Measurements from ENCODE around the gene CACNA1A.
A peak's percentile ranks its signal among the peaks of the same experiment; 100 is the strongest.

CACNA1A gene

DNA sequence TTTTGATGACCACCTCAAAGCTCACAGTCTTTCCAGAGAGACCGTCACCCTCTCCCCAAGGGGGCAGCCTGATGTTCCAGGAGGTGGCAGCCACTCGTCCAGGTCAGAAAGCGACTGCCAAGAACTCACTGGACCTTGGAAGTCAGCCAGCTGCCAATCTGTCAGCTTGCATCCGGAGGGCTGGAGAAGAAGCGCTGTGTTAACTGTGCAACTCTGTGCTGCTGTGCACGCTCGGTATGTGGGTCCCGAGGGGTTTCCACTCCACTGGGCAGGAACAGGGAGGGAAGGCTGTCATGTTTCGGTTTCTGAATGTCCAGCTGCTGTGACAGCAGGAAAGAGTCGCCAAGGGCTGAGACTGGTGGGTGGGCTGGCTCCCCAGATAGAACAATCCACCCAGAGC lies 89.2 kb downstream of the CACNA1A start:
- TF ChIP-seq POLR2A (IDR thresholded peaks at IDR 0.05; ENCODE audit: low read depth, low read length) (no peak), TAF1 (IDR thresholded peaks at IDR 0.05; ENCODE audit: borderline replicate concordance, low read depth, low read length) (no peak), POLR2AphosphoS5 (IDR thresholded peaks at IDR 0.05; ENCODE audit: low read depth, low read length) (no peak)
- DNase-seq (ENCODE audit: insufficient read length) (no peak), FAIRE-seq (peak; percentile 17)

DNA sequence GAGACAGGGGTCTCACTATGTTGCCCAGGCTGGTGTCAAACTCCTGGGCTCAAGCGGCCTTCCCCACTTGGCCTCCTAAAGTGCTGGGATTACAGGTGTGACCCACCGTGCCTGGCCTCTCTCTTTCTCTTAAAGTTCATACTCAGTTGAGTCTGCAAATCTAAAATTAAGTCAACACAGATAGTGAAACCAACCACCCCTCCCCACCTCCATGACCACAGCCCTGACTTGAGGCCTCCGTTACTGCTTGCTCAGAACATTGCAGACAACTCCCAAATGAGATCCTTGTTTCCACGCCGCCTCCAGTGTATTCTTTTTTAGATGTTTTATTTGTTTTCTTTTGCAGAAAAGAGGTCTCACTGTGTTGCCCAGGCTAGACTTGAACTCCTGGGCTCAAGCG lies 94.4 kb downstream of the CACNA1A start:
- FAIRE-seq (no peak), DNase-seq (ENCODE audit: insufficient read length) (no peak)
- no peak for TF ChIP-seq POLR2AphosphoS5 (IDR thresholded peaks at IDR 0.05; ENCODE audit: low read depth, low read length)
- no peak for TF ChIP-seq TAF1 (IDR thresholded peaks at IDR 0.05; ENCODE audit: borderline replicate concordance, low read depth, low read length)
- no peak for TF ChIP-seq POLR2A (IDR thresholded peaks at IDR 0.05; ENCODE audit: low read depth, low read length)

DNA sequence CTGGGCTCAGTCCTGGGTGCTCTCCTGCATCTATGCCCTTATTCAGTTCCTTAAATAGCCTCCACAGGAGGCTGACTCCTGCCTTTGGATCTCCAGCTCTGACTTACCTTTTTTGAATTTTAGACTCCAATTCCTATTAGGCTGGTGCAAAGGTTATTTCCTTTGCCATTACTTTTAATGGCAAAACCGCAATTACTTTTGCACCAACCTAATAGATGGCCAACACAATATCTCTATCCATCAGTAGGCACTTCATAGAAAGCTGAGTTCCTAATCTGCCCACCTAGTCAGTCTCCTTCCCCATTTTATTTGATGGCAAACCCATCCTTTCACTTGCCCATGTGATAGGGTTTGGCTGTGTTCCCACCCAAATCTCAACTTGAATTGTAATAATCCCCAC lies 95.3 kb downstream of the CACNA1A start:
- DNase-seq (ENCODE audit: insufficient read length) (no peak), FAIRE-seq (no peak)
- no peak for TF ChIP-seq POLR2AphosphoS5 (IDR thresholded peaks at IDR 0.05; ENCODE audit: low read depth, low read length)
- no peak for TF ChIP-seq TAF1 (IDR thresholded peaks at IDR 0.05; ENCODE audit: borderline replicate concordance, low read depth, low read length)
- TF ChIP-seq POLR2A (IDR thresholded peaks at IDR 0.05; ENCODE audit: low read depth, low read length), result no peak

DNA sequence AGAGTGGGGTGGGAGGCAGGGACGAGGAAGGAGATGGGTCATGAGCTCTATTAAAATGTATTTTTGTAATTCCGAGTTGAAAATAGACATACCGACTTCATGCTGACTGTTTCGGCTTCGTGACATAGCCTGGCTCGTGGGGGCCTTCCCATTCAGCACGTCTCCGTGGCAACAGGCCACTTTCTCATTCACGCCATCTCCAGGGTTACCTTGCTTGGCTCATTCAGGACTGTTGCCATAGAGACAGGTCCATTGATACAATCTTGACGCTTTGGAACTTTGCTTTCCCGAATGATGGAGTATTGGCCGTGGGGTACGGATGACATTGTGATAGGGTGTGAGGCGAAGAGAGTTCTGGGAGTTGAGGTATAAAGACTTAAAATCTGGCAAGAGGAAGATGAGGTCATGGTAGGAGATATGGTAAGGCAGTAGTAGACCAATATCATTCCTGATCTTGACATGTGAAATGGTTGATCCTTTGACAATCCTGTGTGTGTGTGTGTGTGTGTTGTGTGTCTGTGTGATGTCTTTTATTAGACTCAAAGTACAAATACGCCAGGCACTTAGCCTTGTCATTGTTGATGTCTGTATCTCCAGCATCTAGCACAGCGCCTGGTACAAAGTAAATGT lies 97.3 kb downstream of the CACNA1A start:
- FAIRE-seq, result no peak
- TF ChIP-seq TAF1 (IDR thresholded peaks at IDR 0.05; ENCODE audit: borderline replicate concordance, low read depth, low read length) (no peak), POLR2AphosphoS5 (IDR thresholded peaks at IDR 0.05; ENCODE audit: low read depth, low read length) (no peak), POLR2A (IDR thresholded peaks at IDR 0.05; ENCODE audit: low read depth, low read length) (no peak)
- no peak for DNase-seq (ENCODE audit: insufficient read length)

DNA sequence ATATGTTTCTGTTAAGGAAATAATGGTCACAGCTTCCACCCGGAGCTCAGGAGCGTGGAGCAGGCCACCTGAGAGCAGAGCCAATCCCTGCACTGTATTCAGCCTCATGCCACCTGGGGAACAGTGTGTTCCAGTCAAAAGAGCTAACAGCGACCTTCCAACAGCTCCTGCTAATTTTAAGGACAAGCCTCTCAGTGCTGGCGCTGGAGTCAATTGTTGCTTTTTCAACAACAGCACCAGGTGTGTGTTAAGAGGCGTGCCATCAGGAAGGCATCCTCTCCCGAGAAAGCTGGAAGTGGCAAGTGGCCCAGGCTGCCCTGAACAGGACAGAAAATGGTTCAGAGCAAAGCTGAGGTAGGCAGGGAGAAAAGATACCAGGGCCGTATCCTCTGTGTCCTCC lies 102.0 kb downstream of the CACNA1A start:
- DNase-seq (ENCODE audit: insufficient read length), result no peak
- TF ChIP-seq TAF1 (IDR thresholded peaks at IDR 0.05; ENCODE audit: borderline replicate concordance, low read depth, low read length) (no peak), POLR2AphosphoS5 (IDR thresholded peaks at IDR 0.05; ENCODE audit: low read depth, low read length) (no peak), POLR2A (IDR thresholded peaks at IDR 0.05; ENCODE audit: low read depth, low read length) (no peak)
- FAIRE-seq, result no peak

- FAIRE-seq (no peak), DNase-seq (ENCODE audit: insufficient read length) (no peak)
- TF ChIP-seq TAF1 (IDR thresholded peaks at IDR 0.05; ENCODE audit: borderline replicate concordance, low read depth, low read length) (no peak), POLR2AphosphoS5 (IDR thresholded peaks at IDR 0.05; ENCODE audit: low read depth, low read length) (no peak), POLR2A (IDR thresholded peaks at IDR 0.05; ENCODE audit: low read depth, low read length) (no peak)
Measured at GRCh38 chr19:13401388-13401787, 104.9 kb downstream of the CACNA1A start.

- no peak for TF ChIP-seq TAF1 (IDR thresholded peaks at IDR 0.05; ENCODE audit: borderline replicate concordance, low read depth, low read length)
- TF ChIP-seq POLR2AphosphoS5 (IDR thresholded peaks at IDR 0.05; ENCODE audit: low read depth, low read length), result no peak
- TF ChIP-seq POLR2A (IDR thresholded peaks at IDR 0.05; ENCODE audit: low read depth, low read length), result no peak
- FAIRE-seq (no peak), DNase-seq (ENCODE audit: insufficient read length) (no peak)
Measured at GRCh38 chr19:13400296-13400695, 106.0 kb downstream of the CACNA1A start.

DNA sequence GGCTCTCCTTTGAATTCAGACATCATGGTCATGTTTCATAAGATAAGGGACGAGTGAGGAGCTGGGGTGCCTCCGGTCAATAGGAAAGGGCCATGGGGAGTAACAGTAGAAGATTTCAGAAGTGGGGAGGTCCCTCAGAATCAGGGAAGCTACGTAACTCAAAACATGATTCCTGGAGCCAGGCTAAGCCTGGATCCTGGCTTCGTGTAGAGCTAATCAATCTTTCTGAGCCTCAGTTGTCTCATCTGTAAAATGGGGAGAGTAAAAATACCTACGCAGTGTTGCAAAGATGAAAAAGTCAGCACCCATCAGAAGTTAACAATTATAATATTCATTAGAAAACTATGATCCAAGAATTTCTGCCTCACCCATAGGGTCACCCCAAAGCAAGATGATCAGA lies 106.5 kb downstream of the CACNA1A start:
- FAIRE-seq, result no peak
- TF ChIP-seq POLR2A (IDR thresholded peaks at IDR 0.05; ENCODE audit: low read depth, low read length), result no peak
- no peak for TF ChIP-seq TAF1 (IDR thresholded peaks at IDR 0.05; ENCODE audit: borderline replicate concordance, low read depth, low read length)
- TF ChIP-seq POLR2AphosphoS5 (IDR thresholded peaks at IDR 0.05; ENCODE audit: low read depth, low read length), result no peak
- no peak for DNase-seq (ENCODE audit: insufficient read length)

DNA sequence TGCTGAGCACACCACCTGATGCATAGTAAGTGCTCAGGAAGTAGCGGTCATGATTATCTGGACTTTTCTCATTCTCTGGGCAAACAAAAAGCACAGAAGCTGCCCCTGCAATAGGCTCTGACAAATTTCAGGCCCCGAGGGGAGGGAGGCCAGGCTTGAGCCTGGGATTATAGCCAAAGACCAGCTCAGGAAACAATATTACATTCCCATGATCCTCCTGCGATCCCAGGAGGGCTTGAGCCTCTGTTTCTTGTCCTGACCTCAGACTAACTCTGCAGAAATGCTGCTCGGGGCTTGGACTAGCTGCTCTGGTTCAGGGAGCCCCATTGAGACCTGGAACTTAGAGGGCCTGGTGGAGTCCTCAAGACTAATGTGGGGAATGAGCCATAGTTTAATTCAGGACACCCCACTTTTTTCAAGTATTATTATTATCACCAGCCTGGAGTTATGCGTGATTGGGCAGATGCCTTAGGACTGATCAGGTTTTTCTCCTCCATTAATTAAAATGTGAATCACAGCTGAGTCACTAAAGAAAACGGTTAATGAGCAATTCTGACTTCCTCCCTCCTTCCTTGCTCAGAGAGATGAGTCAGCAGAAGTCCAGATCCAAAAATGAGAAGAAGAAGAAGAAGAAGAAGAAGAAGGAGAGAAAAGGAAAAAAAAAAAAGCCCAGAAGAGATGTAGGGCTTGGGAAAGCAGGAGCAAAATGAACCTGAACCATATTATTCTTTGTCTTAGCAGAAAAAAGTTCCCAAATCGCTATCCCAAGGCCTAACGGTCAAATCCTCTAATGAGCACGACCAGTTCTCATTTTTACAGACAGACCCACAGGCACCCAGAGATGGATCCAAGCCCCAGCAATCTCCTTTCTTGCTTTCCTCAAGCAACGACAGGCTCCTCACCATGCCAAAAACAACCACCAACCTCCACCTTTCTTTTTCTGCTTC lies 107.2 kb downstream of the CACNA1A start:
- FAIRE-seq (no peak), DNase-seq (ENCODE audit: insufficient read length) (no peak)
- TF ChIP-seq POLR2A (IDR thresholded peaks at IDR 0.05; ENCODE audit: low read depth, low read length) (no peak), TAF1 (IDR thresholded peaks at IDR 0.05; ENCODE audit: borderline replicate concordance, low read depth, low read length) (no peak)

- no peak for FAIRE-seq
- TF ChIP-seq POLR2A (IDR thresholded peaks at IDR 0.05; ENCODE audit: low read depth, low read length) (no peak), POLR2AphosphoS5 (IDR thresholded peaks at IDR 0.05; ENCODE audit: low read depth, low read length) (no peak), TAF1 (IDR thresholded peaks at IDR 0.05; ENCODE audit: borderline replicate concordance, low read depth, low read length) (no peak)
- DNase-seq (ENCODE audit: insufficient read length), result no peak
Measured at GRCh38 chr19:13398182-13398581, 108.1 kb downstream of the CACNA1A start.

GRCh38 chr19:13396250-13397080 lies 109.8 kb downstream of the CACNA1A start:
- FAIRE-seq, result no peak
- no peak for DNase-seq (ENCODE audit: insufficient read length)
- TF ChIP-seq POLR2A (IDR thresholded peaks at IDR 0.05; ENCODE audit: low read depth, low read length), result no peak
- no peak for TF ChIP-seq TAF1 (IDR thresholded peaks at IDR 0.05; ENCODE audit: borderline replicate concordance, low read depth, low read length)
- TF ChIP-seq POLR2AphosphoS5 (IDR thresholded peaks at IDR 0.05; ENCODE audit: low read depth, low read length), result no peak
